ENCODE results near the gene TRDN.

TRDN gene, protein sequence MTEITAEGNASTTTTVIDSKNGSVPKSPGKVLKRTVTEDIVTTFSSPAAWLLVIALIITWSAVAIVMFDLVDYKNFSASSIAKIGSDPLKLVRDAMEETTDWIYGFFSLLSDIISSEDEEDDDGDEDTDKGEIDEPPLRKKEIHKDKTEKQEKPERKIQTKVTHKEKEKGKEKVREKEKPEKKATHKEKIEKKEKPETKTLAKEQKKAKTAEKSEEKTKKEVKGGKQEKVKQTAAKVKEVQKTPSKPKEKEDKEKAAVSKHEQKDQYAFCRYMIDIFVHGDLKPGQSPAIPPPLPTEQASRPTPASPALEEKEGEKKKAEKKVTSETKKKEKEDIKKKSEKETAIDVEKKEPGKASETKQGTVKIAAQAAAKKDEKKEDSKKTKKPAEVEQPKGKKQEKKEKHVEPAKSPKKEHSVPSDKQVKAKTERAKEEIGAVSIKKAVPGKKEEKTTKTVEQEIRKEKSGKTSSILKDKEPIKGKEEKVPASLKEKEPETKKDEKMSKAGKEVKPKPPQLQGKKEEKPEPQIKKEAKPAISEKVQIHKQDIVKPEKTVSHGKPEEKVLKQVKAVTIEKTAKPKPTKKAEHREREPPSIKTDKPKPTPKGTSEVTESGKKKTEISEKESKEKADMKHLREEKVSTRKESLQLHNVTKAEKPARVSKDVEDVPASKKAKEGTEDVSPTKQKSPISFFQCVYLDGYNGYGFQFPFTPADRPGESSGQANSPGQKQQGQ

DNA sequence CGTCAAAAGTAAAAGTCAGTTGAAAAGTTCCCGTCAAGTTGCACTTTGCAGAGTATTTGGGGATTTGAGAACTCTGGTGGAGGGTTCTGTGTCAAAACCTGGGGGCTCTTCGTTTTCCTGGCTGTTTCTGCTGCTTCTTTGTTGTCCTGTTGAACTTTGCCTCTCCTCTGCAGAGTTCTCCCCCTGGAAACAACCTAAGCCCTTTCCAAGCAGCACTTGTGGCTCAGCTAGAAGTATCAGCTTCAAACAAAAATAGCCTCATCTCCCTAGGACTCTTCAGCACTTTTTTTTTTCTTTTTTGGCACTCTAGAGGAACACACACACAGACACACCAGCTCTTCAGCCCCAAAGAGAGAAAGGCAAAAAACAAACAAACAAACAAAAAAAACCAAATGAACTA lies at the start of gene TRDN:
Gene TRDN, minus strand, starts transcription at position 169 of the 400 bp plus-strand sequence. CDS start 175 bp downstream, outside the sequence.
- DNase-seq (ENCODE audit: low read depth in 2 of 2) = no peak

DNA sequence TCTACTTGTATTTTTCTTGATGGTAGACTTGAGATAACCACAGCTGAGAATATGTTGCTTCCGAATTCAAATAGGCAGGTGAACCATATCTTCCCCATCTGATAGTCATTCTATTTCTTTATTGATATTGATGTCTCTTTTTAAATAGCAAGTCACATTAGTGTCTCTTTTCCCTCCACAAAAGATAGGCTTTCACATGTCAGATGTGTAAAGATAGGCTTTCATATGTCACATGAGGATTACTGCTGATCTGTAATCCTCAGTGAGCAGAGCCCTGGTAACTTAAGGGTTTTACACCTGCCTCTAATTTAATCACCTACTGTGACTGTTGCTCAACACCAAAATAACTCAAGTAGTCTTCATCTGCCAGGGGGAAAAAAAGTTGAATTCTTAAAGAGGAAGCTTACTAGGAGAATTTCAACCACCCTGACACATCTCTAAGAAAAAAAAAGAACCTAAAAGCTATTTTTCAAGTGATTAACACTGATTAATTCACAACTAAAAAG lies 45.3 kb upstream of the TRDN start:
- no peak for DNase-seq (ENCODE audit: low read depth in 2 of 2)

DNA sequence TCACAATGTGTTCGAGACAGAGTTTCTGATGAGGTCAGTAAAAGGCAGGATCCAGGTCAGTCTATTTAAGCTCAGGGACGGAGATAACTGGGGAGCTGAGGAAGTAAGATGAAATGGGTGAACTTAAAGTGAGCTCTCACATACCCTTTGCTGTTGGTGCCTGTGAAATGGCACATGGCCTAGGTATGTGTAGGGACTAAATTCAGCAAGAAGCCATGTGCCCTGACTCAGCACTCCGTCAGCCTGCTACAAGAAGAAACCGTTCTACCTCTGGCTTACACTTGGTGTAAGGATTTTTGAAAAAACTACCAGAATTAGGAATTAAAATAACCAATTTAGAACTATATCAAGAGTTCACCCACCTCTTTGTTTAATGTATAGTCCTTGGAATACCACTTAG lies 41.1 kb upstream of the TRDN start:
- DNase-seq (ENCODE audit: low read depth in 2 of 2) = no peak

DNA sequence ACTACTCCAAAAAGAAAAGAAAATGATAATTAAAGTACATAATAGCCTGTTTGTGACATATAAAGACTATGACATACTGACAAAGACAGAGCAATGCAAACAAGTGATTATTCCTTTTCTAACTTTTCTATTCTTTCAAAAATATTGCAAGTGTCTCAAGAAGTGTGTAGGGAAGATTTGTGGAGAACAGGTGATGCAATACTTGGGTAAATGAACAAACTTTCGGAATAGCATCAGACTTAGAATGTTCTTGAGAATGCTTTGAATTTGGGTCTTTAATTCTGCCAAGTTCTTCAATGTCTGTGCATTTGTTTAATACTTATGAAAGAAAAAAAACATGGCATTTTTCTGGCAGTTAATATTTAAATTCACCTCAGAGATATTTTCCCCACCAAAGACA lies 40.0 kb upstream of the TRDN start:
- DNase-seq (ENCODE audit: low read depth in 2 of 2) = no peak

DNA sequence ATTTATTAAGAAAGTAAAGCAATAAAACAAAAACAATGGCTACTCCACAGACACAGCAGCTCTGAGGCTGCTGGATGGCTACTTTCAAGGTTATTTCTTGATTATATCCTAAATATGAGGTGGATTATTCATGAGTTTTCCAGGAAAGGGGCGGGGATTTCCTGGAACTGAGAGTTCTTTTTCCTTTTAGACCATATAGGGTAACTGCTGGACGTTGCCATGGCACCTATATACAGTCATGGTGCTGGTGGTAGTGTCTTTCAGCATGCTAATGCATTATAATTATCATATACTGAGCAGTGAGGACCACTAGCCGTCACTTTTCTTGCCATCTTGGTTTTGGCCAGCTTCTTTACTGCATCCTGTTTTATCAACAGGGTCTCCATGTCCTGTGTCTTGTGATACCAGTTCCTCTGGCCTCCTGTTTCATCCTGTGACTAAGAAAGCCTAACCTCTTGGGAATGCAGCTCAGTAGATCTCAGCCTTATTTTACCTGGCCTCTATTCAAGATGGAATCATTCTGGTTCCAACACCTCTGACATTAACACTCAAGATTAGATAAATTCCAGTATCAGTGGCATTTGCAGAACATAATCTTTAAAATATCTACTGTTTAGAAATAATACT lies 32.3 kb upstream of the TRDN start:
- no peak for DNase-seq (ENCODE audit: low read depth in 2 of 2)

DNA sequence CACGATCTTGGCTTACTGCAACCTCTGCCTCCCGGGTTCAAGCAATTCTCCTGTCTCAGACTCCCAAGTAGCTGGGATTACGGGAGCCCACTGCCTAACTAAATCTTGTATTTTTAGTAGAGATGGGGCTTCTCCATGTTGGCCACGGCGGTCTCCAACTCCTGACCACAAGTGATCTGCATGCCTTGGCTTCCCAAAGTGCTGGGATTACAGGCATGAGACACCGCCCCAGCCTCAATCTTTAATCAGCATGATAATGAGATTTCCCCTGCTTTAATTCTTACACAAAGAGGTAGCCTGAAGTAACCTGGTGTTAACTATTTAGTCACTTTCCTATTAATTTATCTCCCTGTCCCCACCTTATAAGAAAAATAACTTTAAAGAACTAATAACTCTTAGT lies 31.3 kb upstream of the TRDN start:
- no peak for DNase-seq (ENCODE audit: low read depth in 2 of 2)

DNA sequence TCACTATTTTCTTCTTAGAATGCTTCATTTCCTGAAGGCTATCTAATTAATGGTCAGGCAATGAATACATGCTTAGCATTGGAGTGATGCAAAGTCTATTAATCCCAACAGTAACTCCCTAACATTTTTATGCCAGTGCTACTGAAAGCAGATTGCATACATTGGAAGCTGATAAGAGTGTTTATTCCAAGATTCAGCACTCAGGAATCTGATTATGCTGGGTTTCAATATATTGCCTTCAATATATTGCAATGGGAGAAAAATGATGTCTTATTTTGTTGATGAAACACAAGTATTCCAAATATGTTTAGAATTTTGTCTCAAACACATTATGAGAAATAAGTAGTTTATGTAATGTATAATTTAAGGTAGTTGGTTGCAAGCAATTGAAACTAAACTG lies 26.7 kb upstream of the TRDN start:
- no peak for DNase-seq (ENCODE audit: low read depth in 2 of 2)

DNA sequence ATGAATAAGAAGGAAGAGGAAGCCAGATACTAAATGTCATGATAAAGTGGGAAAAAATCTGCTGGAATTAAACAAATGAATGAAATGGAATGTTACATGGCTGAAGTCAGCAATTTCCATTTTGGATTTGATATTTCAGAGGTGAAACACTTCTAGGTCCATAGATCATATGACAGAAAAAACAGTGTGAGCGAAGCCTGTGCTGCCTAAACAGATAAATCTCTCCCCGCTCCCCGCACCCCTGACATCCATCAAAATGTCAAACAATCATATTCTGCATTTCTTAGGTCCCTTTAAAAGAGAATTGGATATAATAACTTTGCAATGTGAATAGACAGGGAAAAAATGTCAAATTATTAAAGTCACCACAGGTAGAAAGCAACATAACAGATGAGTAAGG lies 26.0 kb upstream of the TRDN start:
- DNase-seq (ENCODE audit: low read depth in 2 of 2) = no peak

DNA sequence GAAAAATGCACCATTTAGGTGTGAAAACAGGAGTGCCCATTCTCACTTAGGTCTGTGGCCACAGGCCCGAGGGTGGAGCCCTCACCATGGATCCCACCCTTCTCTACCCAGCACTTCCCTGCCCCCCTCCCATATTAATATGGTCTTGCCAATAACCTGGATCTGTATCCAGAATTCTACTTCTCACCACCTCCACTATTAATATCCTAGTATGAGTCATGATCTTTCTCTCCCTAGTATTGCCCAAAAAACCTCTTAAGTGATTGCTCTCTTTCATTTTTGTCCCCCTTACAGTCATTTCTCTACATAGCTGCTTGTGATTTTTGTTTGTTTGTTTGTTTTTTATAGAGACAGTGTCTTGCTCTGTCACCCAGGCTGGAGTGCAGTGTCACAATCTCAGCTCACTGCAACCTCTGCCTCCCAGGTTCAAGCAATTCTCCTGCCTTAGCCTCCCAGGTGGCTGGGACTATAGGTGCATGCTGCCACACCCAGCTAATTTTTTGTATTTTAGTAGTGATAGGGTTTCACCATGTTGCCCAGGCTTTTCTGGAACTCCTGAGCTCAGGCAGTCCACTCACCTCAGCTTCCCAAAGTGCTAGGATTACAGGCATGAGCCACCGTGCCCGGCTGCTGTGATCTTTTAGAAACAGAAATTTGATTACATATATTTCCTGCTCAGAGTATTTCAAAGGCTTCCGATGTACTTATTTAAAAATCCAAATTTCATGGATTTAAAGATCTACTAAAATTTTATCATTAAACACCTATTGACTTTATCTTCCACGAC lies 24.5 kb upstream of the TRDN start:
- DNase-seq (ENCODE audit: low read depth in 2 of 2) = no peak

DNA sequence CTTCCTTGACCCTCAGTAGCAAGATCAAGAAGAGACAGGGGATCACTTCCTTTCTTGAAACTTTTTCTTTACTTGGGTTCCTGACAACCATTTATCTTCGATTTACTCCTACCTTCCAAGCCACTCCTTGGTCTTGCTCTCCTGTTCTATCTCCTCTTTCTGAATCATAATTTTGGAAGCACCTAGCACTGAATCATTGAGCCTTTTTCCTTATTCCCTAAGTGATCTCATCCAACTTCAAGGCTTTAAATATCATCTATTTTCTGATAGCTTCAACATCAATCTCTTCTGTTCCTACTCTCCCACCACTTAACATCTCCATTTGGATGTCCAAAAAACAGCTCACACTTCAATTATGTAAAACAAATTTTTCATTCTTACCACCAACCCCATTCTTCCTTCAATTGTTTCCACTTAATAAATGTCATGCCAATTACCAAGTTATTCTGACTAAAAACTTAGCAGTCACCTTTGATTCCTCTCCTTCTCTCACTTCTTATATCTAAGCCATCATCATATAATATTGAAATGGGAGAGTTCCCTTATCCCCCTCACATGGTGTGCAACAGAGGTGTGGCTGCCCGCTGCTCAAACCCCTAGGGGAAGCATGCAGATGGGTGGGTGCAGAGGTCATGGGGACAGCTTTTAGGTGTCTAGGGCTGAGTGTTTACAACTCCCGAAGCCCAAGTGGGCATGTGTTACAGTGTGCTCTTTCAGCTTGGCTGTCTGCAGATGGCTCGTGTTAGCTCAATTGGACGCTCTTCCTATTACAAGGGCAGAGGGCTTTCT lies 23.4 kb upstream of the TRDN start:
- no peak for DNase-seq (ENCODE audit: low read depth in 2 of 2)

DNA sequence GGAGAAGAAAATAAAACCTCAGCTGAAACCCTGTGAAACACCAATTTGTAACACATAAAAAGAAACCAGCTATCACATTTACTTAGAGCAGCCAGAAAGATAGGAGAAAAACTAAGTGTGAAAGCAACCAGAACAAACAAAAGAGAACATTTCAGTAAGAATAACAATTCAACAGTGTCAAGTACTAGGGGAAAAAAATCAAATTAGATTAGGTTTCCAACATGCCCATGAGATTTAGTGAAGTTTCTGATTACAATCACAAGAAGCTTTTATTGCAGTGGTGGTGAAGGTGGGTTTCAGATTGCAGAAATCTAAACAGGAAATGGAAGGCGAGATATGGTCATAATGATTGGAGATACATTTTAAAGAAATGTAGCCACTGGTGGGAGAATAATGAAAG lies 22.1 kb upstream of the TRDN start:
- DNase-seq (ENCODE audit: low read depth in 2 of 2) = no peak

DNA sequence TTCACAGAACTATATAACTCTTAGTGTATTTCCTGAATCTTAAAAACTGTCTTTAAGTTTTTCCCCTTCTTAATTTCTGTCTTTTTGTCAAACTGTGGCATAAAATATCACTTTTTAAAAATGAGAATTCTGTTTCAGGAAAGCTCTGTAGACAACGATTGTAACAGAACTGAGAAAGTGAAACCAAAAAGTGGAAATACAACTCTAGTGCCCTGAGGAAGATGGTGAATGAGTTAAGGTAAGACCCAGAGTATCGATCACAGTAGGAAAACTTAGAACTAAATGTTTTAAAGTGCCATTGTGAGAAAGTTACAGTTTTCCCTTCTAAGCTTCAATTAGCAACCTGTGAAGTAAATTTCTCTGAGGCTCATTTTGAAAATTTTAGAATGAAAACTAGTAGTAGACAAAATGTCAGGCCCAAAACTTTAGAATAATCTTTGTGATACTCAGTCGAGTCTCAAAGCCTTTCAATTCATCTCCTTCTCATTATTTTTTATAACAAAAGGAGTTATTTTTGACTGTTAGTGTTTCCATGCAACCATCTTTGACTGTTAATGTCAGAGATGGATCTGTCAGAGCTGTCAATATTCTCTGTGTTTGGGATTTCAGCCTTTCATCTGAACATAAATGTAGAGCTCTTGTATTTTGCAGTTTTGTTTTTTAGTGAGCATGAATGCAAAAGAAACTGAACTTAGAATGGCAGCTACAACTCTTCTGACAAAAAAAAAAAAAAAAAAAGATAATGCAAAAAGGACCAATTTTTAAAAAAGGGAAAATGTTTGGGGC lies 19.0 kb upstream of the TRDN start:
- DNase-seq (ENCODE audit: low read depth in 2 of 2) = no peak

DNA sequence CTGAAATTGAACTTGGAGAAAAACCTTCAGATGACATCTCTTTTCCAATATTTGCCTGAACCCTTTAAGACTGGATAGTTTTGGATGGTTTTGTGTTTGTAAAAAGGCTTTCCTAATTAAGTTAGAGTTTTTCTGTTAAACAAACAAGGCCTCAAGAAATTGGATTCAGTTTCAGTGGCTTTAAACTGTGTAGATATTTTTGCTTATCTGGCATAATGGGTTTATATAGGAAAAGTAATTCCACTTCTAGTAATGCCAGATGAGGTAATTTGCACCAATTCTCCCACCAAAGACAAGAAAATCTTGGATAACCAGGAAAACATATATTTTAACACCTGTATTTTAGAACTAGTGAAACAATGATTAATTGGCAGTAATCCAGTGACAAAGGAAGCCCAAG lies 12.0 kb upstream of the TRDN start:
- no peak for DNase-seq (ENCODE audit: low read depth in 2 of 2)

DNA sequence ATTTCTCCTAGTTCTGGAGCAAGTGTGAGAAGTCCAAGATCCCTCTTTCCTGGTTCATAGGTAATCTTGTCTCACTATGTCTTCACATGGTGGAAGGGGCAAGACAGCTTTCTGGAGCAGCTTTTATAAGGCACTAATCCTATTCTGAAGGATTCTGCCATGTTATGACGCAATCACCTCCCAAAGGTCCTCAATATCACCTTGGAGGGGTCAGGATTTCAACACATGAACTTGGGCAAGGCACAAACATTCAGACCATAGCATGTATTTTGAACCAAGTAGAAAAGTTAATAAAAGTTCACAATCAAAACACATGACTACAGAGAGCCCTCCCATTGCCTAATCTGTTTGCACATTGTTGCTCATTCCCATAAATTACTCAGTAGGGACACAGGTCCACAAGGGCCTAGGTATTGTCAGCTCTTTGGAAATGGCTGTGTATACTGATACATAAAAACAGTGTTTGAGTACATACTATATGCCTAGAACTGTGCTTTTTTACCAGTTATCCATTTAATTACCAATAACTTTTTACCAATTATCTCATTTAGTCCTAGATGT lies 11.3 kb upstream of the TRDN start:
- DNase-seq (ENCODE audit: low read depth in 2 of 2) = no peak

DNA sequence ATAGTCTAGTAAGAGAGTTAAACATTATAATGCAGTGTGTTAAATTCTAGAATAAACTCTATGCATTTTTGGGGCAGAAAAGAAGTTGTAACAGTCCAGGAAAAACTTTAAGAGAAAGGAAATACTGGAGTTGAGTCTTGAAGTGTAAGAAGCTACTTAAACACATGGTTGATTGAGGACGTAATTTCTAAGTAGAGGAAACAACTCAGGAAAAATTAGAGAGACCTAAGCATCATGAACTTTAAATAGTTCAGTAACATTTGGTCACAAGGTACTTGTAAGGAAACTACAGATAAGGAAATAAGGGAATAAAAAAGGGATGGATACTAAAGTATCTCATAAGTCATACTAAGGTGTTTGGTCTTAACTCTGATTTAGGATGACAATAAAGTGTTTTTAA lies 4.7 kb upstream of the TRDN start:
- no peak for DNase-seq (ENCODE audit: low read depth in 2 of 2)

DNA sequence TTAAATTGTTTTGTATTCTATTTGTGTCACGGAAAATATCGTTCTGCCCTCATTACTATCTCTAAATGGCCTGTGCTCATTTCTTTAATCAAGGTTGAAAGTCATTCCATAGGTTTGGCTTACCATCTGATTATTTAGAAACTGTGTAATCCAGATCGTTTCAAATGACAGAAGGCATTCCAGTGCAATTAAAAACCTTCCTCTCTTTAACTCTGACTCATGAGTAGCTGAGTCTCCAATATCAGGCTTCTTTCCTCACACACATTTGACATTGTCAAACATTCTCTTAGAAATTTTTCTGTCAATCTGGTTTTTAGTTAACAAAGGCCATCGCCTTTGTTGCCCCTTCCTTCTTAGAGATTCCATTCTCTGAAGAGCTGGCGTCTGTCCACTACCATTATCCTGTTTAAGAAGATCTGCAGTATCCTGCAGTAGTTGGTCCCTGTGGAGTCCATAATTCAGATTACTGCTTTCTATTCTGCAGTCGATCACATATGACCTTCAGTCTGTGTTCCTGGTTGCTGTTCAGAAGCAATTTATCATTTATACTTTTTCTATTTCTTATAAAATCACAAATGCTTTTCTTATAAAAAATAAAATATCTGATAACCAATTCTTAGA lies 3.9 kb upstream of the TRDN start:
- no peak for DNase-seq (ENCODE audit: low read depth in 2 of 2)

DNA sequence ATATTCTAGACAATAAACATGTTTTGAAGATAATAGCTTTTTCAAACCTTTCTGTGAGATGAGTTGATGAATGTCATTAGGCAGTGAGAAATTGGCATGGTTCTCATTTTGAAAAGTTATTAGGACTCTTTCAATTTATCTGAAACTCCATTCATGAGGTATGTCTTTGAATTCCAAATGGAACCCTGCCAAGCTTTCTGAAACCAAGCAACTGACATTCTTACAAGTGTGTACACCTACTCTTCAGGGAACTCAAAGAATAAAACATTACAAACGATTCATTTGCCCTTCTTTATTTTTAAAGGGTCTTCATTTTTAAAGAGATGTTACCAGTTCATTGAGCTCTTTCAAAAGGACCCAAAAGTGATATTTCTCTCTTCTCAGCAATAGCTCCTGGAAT lies 2.1 kb upstream of the TRDN start:
- no peak for DNase-seq (ENCODE audit: low read depth in 2 of 2)

DNA sequence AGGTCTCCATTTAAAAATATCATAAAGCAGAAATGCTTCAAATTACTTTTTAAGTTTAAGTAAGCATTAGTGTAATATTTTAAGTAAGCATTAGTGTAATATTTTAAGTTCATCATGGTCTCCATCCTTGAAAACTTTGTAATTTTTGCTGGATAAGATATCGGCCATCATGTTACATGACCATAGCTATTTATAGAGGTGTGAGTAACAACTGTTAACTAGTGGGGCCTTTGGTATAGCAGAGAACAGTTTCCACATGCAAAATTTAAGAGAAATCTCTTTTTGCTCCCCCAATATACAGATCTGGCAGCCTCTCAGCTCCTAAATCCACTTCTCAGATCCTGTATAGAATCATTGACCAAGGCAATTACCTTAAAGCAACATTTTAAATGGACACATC lies 468 bp downstream of the TRDN start:
- no peak for DNase-seq (ENCODE audit: low read depth in 2 of 2)

DNA sequence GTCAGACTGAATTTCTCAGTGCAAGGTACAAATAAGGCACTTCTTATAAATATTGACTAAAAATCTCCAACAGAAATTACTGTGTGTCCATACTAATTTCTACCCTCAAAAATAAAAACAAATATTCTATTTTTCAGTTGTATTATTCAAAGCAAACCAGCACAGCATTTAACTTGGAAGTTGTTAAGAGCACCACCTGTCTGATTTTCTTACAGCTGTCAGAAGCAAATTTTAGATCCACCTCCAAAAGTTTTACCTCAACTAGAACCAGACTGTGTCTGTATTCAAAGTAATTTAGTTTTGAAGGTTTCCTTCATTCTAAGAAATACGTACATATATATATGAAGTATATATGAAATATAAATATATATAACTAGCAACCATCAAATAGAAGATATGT lies 1.2 kb downstream of the TRDN start:
- no peak for DNase-seq (ENCODE audit: low read depth in 2 of 2)

DNA sequence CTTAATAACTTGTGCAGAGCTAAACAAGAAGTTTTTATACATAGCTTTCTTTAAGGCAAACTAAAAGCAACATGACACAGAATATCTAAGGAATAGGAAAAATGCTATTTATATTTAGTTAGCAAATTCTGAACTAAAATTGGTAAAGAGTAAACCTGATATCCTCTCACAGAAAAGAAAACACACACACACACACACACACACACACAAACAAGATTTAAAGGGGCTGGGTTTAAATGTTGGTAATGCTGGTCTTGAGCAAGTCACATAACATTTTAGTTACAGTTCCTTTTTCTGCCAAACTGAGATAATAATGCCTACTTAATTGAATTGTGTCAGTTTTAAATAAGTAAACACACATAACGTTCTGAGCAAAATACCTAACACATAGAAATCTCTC lies 1.6 kb downstream of the TRDN start:
- DNase-seq (ENCODE audit: low read depth in 2 of 2) = no peak
